Dedifferentiated amniotic fluid mesenchymal stem cell (primary cell): Measurements from ENCODE around the gene LGI4.

Experiments used
- DNase-seq: peaks from one replicate; pipeline ENCODE4 v3.0.0-alpha.2; 2016; ENCODE audit errors: extremely low spot score

The LGI4 gene

DNA sequence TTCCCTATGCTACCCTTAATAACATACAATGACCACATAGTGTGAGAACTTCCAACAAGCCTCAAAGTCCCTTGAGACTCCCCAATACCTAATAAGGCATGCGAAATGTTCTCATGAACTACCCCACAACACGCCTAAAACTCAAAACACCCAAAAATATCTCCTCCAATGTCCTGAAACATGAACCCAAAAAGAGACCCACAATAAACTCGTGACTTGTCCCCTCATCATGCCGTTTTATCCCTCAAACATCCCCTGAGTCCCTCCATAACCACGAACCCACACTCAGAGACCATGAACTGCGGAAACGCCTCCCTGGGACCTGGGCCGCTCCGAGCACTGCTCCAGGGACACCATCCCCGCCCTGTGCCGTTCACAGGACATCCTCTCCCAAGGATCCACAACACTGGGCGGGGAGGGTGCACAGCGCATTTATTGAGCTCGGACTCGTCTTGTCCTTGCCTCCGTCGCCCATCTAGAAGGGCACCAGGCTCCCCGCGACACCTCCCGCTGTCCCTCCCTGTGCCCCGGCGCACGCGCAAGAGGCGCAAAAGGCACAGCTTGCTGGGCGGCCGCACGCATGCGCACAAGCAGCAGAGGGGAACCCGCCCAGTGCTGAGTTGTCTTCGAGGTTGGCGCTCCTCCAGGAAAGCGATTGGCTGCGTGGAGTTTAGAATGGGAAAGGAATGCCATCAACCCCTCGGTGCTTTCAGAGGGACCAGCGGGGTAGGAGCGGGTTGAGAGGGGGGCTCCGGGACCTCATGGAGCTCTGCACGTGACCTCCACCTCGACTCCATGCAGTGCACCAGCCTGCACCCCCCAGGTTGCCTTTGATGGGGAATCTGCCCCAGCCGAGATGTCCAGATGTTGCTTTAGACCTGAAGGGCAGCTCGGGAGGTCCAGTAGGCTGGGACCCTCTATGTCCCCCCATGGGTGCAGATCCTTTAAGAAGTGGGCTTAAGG is 10.5 kb downstream of the LGI4 start:
- DNase-seq, result peak; percentile 89

DNA sequence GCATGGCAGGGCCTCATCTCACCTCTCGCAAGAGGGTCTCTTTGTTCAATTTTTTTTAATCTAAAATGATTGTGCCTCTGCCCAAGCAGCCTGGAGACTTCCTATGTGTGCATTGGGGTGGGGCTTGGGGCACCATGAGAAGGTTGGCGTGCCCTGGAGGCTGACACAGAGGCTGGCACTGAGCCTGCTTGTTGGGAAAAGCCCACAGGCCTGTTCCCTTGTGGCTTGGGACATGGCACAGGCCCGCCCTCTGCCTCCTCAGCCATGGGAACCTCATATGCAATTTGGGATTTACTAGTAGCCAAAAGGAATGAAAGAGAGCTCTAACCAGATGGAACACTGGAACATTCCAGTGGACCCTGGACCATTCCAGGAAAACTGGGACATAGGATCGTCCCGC is 11.3 kb downstream of the LGI4 start:
- DNase-seq, result no peak

DNA sequence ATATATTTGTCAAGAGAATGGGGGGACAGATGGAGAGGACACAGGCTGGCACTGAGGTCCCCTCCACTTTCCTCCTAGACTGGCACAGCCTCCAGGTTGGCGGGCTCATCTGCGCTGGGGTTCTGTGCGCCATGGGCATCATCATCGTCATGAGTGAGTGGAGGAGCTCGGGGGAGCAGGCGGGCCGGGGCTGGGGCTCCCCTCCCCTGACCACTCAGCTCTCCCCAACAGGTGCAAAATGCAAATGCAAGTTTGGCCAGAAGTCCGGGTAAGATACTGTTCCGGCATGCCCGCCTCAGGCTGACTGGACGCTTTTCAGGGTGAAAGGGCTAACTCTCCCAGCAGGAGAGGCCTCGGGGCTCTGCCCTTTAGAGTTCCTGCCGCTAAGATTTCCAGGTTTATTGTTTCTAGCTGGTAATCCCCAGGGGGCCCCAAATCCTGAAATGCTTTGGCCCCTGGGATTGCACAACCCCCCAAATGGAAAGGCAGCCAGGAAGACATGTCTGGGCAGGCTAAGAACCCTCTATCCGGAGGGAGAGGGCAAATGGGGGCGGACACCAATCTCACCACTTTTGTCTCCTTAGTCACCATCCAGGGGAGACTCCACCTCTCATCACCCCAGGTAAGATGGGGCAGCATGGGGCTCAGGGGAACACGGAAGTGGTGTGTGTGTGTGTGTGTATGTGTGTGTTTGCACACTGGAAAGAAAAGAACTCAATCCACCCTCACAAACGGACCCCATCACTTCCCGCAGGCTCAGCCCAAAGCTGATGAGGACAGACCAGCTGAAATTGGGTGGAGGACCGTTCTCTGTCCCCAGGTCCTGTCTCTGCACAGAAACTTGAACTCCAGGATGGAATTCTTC is 11.9 kb downstream of the LGI4 start:
- no peak for DNase-seq

DNA sequence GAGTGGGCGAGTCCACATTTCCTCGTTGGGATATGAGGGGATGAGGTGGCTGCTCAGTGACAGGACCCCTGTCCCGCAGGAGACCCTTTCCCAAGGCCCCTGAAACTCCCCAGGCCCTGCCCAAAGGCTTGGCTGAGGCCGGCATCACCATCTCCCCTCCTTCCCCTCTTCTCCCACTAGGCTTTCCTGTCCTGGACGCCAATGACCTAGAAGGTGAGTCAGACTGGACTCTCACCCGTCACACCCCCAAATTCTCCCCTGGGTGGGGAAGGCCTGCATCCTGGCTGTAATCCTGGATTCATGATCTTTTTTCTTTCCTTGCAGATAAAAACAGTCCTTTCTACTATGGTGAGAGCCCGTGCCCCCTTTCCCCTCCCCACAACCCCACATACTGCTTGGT is 14.0 kb downstream of the LGI4 start:
- no peak for DNase-seq

DNA sequence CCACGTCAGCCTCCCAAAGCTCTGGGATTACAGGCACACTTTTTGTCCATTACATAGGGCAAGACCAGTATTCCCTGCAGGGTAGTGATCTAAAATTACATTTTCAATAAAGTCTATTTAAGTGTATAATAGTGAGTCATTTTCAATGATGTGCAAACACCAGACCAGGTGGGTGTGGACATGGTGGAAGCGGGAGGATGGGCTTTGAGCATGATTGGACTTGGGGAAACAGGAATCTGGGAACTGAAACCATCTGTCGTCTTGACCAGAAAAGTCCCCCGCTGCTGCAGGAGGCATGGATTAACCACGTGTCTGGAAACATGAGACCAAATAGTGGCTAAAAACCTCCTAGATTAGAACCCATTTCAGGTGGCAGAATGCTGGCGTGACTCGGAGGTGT is 14.4 kb downstream of the LGI4 start:
- peak; percentile 34 for DNase-seq

DNA sequence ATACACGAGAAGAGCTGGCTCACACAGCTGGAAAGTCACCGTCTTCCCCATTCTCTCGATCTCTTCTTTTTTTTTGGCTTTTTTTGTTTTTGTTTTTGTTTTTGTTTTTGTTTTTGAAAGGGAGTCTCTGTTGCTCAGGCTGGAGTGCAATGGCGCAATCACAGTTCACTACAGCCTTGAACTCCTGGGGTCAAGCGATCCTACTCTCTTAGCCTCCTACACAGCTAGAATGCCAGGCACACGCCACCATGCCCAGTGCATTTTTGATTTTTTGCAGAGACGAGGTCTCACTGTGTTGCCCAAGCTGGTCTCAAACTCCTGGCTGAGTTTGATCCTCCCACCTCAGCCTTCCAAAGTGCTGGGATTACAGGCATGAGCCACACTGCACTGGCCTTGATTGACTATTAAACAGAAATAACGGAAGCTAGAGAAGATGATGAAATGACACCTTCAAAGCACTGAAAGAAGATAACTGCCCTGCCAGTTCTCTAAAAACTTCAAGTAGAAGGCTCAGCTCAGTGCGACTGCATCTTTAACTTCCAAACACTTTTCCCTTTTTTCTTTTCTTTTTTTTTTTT is 15.2 kb downstream of the LGI4 start:
- DNase-seq, result no peak

DNA sequence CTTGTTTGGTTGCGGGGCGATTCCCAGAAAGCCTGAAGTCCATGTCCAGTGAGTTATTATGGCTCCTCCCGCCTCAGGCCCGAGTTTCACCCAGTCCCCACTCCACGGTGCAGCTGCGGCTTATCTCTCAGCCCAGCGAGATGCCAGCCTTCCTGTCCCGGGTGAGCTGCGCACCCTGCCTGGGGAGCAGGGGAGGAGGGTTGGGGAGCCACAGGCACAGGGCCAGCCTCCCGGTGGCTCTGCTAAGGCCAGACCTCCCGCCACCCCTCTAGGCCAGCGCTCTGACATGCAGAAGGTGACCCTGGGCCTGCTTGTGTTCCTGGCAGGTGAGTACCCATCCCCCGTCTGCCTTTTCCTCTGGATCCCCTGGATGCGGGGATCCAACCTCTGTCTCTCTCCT is 15.8 kb downstream of the LGI4 start:
- DNase-seq, result no peak

DNA sequence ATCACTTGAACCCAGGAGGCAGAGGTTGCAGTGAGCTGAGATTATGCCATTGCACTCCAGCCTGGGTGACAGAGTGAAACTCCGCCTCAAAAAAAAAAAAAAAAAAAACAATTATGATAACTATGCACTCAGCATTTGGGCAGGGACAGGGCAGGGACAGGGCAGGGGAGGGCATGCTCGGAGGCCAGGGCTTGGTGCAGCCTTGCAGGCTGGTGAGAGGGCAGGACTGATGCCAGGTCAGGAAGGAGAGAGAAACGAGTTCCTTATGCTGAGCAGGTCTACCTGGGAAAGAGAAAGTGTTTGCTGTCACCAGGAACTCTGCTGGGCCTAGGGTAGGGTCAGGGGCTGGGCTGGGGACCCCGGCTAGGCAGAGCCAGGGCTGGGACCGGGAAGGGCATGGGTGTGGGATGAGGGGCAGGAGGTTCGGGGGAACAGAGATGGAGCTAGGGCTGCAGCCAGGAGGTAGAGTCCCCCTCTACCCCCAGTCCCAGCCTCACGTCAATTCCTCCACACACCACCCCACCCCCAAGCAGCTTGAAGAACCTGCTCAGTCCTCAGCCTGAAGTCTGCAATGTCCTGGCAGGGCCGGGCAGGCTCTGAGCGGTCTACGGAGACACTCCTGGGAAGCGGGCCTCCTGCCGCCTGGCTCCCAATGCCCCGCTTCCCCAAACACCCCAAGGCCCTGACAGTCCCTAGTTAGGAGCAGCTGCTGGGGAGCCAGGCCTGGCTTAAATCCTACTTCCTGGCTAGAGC is 16.4 kb downstream of the LGI4 start:
- DNase-seq, result no peak

DNA sequence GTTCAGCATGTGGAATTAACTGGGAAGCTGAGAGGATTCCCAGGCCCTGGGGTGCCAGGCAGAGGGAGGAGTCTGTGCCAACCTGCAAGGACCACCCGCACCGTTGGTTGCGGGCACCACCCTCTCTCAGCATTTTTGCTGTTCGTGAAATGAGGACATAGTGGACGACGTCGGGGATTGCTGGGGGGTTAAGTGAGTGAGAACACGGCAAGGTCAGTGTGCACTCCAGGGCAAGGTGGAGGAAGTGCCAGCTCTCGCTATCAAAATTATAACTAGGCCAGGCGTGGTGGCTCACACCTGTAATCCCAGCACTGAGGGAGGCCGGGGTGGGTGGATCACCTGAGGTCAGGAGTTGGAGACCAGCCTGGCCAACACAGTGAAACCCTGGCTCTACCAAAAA is 17.1 kb downstream of the LGI4 start:
- DNase-seq, result no peak

DNA sequence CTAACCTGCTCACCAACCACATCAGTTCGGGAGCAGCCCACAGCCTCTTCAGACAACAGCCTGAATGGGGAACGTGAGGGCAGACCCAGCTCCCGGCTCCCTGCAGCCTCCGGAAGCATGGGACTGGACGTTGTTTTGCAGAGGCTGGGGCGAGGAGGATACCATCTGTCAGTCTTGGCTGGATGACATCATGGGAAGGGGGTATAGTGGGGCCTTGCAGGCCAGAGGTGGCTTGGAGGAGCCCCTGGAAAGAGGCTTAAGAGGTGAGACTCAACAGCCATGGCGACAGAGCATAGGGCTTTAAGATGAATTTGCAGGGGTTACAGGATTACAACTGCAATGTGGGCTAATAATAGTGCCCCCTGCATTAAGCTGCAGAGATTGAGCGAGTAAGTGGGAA is 17.7 kb downstream of the LGI4 start:
- DNase-seq, result no peak

DNA sequence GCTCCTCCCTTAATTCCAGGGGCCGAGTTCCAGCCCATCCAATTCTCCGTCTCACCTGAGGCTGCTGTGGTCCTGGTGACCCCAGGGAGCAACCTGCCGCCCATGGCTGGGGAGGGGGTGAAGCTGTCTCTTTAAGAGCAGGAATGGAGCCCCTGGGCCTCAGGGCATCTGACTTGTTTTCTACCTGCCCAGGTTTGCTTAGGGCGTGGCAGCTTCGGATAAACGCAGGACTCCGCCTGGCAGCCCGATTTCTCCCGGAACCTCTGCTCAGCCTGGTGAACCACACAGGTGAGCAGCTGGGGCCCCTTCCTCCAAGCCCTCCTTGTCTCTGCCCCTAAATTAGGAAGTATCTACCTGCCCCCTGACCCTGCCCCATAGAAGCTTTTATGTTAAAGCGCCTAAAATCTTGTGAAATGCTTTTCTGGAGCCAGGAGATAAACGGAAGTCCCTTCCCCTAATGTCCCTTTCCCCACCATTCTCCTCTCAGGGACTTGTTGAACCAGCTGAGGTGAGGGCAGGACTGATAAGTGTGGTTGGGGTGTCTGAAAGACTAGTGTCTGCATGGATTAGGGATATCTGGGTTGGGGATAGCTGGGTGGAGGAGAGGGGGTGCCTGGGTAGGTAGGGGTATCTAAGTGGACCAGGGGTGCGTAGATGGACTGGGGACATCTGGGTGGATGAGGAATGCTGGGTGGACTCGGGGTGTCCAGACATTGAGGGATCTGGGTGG is 18.6 kb downstream of the LGI4 start:
- no peak for DNase-seq

DNA sequence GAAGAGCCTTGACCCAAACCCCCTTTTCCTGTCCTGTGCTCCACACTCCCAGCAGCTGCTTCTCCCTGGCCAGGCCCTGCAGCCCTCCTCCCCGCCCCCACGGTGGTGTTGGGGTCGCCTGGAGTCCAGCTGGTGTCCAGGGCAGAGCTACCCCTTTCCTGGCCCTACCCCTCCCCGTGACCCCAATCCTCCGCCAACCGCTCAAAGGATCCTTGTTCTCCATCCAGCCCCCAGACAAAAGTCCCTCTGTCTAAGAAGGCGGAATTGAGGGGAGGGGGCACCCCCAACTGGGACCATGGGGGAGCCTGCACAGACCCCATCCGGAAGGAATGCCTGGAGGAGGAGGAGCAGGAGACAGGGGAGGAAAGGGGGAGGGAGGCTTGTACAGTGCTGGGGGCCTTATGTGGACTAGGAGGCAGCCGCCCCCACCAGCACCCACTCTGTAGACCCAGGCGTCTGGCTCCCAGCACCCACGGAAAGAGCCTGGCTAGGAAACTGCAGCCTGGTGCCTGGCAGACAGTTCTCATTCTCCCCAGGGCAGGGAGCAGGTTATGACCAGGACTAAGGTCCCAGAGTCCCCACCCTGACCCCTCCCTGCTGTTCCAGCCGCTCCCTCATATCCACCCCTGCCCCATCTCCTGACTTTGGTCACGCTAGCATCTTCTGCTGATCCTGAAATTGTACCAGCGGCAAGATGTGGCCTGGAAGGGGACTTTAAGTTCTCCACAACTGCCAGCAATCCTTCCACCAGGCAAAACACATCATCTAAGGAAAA is 19.5 kb downstream of the LGI4 start, which contains the start of gene FXYD3:
TSS of gene FXYD3 (plus strand) at position 647 of the 775 bp plus-strand sequence. CDS start 3,554 bp downstream, outside the sequence.
- DNase-seq, result no peak

DNA sequence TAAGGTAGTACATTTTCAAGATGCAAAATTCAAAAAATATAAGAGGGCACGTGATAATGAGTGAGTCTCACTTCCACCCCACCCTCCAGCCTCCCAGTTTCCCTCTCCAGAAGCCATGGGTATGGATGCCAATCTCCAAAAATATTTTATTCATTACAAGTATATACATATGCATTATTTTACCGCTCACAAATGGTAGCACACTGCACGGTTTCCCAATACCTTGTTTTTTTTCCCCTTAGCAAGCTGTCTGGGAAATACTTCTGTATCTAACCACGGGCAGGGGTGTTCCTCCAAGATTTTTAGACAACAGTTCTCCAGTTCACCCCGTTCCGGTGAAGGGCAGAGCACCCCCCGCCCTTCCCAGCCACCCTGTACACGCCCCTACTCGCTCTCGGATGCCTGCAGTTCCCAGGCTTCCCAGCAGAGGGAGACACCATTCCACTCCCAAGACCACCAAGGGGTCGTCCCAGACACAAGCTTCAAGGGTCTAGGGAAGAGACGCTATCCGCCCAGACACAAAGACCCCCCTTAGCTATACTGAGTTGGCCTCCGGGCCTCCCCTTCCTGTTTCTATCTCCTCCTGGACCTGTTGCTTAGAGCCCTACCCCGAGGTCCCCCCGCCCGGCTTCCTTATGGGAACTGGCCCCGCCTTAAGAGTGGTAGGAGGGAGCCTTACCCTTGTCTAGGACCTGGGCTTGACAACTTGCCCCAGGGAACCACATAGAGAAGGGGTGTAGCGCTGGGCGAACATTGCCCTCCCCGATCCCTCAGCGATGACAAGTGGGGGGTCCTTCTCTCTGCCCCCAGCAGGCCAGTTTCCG is 20.3 kb downstream of the LGI4 start:
- DNase-seq, result peak; percentile 34

DNA sequence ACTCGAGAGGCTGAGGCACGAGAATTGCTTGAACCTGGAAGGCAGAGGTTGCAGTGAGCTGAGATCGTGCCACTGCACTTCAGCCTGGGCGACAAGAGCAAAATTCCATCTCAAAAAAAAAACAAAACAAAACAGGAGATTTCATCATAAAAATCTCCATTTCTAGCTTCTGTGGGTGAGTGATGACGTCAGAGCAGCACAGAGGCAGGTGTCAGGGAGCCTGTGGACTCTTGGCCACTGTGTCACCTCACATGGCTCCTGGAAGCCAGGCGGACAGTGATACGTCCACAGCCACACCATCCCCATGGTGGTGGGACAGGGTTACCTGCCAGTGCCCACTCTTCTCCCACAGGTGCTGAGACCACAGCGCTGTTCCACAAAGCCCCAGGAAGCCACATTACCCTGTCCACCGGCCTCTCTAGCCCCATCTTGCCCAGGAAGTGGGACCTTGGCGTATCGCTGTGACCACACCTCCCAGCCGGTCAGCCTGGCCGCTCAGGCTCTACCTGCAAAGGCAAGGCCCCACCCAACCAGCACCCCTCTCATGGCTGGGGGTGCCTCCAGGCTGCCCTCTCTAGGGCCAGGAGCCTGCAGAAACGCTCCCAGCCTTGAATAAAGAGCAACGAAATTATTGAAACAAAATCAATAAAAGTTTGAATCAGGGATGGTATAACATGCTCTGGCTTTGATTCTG is 21.7 kb downstream of the LGI4 start:
- DNase-seq, result no peak

DNA sequence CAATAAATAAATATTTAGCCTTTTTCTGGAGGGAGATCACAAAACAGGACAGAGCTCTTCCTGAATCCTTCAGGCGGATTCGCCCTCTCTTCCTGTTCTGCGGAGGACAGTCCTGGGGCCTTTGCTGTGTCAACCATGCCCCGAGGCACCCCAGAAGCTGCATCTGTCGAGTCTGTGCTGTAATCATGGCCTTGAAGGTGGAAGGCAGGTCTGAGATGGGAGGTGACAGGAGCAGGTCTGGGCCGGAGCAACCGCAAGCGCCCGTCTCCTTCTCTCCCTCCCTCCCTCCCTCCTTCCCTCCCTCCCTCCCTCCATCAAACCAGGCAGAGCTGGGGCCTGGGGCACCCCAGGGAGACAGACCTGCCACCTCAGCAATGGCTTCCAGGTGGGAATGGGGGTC is 23.9 kb downstream of the LGI4 start:
- no peak for DNase-seq

DNA sequence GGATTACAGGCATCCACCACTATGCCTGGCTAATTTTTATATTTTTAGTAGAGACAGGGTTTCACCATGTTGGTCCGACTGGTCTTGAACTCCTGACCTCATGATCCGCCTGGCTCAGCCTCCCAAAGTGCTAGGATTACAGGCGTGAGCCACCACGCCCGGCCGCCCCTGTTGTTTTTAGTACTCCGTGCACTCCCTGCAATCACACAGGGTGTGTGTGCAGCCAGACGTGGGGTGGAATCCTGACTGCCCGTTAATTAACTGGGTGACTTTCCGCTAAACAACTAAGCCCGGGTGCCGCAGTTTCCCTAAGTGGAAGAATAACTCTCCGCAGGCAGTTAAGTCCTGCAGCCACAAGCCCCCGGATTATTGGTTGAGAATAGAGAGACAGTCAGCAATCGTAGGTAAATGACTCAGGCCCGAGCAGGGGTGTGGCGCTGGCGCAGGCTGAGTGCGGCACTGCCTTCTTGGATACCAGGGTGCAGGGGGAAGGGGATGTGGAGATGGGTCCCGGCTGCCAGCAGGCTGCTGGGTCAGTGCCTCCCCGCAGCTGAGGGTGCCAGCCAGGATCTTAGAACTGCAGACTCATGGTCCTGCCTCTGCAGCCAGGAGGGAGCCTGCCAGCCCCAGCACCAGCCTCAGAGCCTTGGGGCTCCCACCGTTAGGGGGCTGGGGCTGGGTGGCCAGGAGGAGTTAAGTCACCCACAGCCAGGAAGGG is 25.3 kb downstream of the LGI4 start:
- no peak for DNase-seq

DNA sequence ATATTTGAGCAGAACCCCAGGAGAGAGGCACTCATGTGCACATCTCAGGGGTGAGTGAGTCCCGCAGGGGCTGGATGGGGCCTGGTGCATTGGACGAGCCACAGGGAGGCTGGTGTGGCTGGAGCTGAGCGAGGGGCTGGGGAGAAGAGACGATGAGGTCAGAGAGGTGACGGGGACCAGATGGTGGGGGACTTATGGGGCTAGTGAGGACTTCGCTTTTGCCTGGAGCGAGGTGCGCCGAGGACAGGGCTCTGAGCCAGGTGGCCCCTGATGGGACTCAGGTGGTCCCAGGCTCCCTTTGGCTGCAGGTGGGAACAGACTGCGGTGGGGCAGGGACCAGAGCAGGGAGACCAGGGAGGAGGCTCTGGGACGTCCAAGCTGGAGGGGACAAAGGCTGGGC is 26.1 kb downstream of the LGI4 start:
- DNase-seq, result no peak

DNA sequence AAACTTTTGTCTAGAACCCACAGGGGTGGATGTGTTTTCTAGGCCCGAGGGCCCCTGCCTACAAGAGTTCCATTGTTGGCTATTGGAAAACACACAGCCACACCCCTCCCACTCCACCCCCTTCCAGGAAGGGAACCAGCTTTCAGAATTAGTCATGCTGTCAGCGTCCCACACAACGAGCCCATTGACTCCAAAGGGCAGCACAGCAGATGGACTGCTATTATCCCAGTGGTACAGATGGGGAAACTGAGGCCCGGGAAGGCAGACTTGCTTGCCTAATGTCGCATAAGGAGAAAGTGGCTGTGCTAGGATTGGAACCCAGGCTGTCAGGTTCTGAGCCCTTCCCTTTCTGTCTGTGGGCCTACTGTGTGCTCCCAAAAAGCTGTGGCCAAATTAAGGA is 27.3 kb downstream of the LGI4 start:
- DNase-seq, result no peak
